GM18868 (cell line): ENCODE measurements around the gene LRRC4C.

Experiments
- ATAC-seq: cut with Tn5 transposase; IDR thresholded peaks from one replicate; pipeline ENCODE4 v1.9.1; 2021; ENCODE audit warnings: mild to moderate bottlenecking, moderate library complexity; ENCODE audit not compliant: unreplicated experiment

LRRC4C gene

GRCh38 chr11:40271361-40271760 is 1188.1 kb downstream of the LRRC4C start:
- no peak for ATAC-seq

DNA sequence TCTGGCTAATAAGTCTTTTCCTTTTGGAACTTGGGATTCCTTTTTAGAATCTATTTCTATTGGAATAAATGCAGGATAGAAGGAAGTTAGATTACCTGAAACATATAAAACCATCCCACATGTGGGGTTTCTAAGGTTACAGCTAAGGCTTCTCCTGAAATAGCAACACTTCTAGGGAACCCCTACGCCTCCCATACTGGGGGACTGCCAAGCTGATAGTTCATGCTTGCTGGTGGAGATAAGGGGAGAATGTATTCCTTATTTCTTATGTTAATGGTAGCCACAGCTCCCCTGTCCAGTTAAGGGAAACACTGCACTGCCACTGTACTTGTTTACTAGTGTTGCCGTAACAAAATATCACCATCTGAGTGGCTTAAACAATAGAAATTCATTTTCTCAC is 1189.6 kb downstream of the LRRC4C start:
- ATAC-seq: no peak

DNA sequence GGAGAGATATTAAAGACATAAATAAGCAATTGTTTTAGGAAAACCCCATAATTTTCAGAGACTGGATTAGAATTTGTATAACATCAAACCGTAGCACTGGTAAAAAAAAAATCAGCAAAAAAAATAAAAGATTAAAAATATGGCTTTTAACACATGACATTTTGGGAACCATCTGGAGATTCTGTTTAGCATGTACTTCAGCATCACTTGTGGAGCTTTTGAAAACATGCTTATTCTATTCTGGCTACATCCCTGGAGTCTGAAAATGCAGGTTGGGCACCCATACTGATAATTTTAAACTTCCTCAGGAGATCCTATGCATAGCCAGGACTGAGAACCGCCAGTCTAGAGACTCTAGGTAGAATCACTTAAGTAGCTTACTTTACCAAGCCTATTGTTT is 1190.9 kb downstream of the LRRC4C start:
- ATAC-seq: no peak

- no peak for ATAC-seq
These were observed 1204.0 kb downstream of the LRRC4C start for GRCh38 chr11:40255457-40255856.

DNA sequence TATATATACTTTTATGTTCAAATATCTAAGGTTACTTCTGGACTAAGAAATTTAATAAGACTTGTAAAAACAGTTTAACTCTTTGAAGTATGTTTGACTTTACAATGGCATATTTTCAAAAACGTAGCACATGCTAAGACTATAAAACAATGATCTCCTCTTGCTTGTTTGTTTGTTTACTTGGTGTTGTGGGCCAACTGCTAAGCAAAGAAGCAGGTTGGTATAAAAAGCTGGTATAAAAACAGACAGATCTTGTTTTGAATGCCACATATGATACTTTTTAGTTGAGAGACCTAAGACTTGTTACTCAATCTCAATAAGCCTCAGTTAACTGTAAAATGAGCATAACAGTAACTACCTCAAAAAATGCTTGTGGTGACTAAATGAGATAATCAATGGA is 1206.3 kb downstream of the LRRC4C start:
- no peak for ATAC-seq

GRCh38 chr11:40252236-40252635 is 1207.2 kb downstream of the LRRC4C start:
- no peak for ATAC-seq

GRCh38 chr11:40246983-40247382 is 1212.5 kb downstream of the LRRC4C start:
- no peak for ATAC-seq

- ATAC-seq: peak; percentile 98
These were observed 1217.9 kb downstream of the LRRC4C start for GRCh38 chr11:40241524-40242051.

DNA sequence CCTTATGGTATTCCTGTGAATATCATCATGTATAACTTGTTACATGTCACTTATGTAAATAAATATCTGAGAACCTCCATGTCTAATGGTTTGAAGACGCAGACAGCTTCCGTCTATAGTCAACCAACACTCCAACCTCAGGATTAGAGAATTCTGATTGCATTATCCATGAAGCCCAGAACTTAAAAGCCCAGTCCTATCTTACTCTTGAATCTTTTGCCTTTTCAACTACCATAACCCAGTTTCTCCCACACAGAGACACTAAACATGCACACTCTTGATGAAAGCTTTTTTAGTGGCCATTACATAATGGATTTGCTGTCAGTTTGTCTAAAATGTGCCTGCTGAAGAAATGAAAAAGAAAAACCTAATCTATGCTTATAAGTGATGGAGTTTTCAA is 1219.2 kb downstream of the LRRC4C start:
- ATAC-seq: no peak

DNA sequence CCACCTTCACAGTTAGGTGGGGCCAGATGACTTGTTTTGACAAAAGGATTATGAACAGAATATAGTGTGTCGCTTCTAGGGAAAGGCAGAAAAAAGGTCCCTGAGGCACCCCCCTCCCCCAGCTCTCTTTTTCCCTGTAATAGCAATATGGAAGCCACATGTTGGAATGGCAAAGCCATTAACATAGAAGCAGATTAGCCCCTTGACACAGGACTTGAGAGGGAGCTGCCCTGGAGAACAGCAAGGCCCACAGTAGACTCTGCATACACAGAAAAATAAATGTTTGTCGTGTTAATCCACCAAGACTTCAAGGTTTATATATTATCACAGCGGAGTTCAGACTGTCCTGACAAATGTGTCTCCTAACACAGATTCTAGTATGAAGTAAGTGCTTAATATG is 1222.9 kb downstream of the LRRC4C start:
- no peak for ATAC-seq

DNA sequence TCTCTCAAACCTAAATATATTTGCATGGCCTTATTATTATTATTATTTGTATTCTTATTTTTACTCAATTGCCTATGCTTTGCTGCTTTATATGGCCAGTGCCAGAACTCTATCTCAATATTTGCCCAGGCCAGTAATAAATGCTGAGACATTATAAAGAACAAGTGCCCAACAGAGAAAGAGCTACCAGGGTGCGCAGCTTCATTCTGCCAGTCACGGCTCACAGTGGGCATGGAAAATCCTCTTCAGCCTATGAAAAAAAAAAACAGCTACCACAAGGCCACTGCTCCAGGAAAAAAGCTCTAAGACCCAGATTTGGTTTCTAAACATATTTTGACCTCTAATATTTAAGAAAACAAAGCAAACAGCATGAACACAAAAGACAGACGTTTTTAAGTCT is 1223.6 kb downstream of the LRRC4C start:
- ATAC-seq: no peak

- ATAC-seq: no peak
These were observed 1228.6 kb downstream of the LRRC4C start for GRCh38 chr11:40230821-40231220.

GRCh38 chr11:40228662-40229061 is 1230.8 kb downstream of the LRRC4C start:
- no peak for ATAC-seq

GRCh38 chr11:40227730-40228129 is 1231.7 kb downstream of the LRRC4C start:
- ATAC-seq: peak; percentile 92

- no peak for ATAC-seq
These were observed 1232.8 kb downstream of the LRRC4C start for GRCh38 chr11:40226654-40227053.

- ATAC-seq: no peak
These were observed 1235.7 kb downstream of the LRRC4C start for GRCh38 chr11:40223596-40224330.

DNA sequence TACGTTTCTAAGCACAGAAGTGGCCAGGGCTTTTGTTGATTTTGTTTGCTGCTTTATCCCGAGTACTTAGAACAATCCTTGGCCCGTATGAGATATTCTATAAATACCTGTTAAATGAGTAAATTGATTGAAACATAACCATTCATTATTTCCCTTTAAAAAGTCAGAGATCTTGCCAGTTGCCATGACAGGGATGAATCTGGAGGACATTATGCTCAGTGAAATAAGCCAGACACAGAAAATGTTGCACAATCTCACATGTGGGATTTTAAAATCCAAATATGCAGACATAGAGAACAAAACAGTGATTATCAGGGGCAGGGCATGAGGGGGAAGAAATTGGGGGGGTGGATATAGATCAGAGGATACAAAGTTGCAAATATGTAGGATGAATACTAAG is 1240.1 kb downstream of the LRRC4C start:
- ATAC-seq: no peak

DNA sequence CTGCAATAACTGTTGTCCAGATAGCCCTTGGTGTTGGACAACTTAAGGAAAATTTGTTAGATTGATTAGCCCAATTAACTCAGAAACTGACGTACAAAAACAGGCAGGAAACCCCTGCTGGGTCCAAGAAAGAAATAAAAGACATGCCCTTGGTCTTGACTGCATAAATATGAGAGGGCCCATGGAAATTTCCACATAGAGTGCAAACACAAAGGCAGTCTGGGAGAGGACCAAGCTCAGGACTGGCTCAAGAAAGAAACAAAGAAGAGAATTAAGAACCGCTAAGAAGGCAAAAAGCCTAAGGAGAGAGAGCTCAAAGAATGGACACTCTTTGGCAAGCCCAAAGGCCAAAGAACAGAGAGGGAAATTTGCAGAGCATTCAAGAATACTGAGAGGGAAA is 1243.9 kb downstream of the LRRC4C start:
- ATAC-seq: no peak

GRCh38 chr11:40207416-40207815 is 1252.0 kb downstream of the LRRC4C start:
- no peak for ATAC-seq

GRCh38 chr11:40204228-40204627 is 1255.2 kb downstream of the LRRC4C start:
- no peak for ATAC-seq

GRCh38 chr11:40203606-40204005 is 1255.8 kb downstream of the LRRC4C start:
- ATAC-seq: no peak

- ATAC-seq: no peak
These were observed 1256.7 kb downstream of the LRRC4C start for GRCh38 chr11:40202589-40203270.
